Neural cell (in vitro differentiated cells): ENCODE measurements around the gene COA5. TPM values are rescaled to one million over a fixed set of nuclear protein-coding genes. Genes with fewer than 3 reads are reported as not detected.

Experiments used
- H2AFZ ChIP-seq: fragments of 200-600, 300-800 bp; sonication (generic), shearing (Covaris generic); 2 replicates; pipeline ENCODE4 v1.6.0; 2014; ENCODE audit warnings: low read depth, mild to moderate bottlenecking, antibody characterized with exemption, low read length, moderate library complexity
- H3F3A ChIP-seq: fragments of 200-600 bp; shearing (Covaris generic); 2 replicates; pipeline ENCODE4 v1.6.1; 2016; ENCODE audit warnings: mild to moderate bottlenecking, moderate library complexity, mixed read lengths, antibody characterized with exemption, low read length; ENCODE audit not compliant: insufficient read depth, poor library complexity, severe bottlenecking
- H3K27ac ChIP-seq: fragments of 200-600, 300-800 bp; sonication (generic), shearing (Covaris generic); 2 replicates; pipeline ENCODE4 v1.5.1; 2014; ENCODE audit warnings: mild to moderate bottlenecking, low read length, moderate library complexity
- H3K27me3 ChIP-seq: fragments of 300-800, 200-600 bp; sonication (generic), shearing (Covaris generic); 2 replicates; pipeline ENCODE4 v1.6.0; 2014; ENCODE audit warnings: mild to moderate bottlenecking, low read depth, low read length, moderate library complexity; ENCODE audit not compliant: insufficient read depth
- H3K36me3 ChIP-seq: fragments of 300-800, 200-600 bp; sonication (generic), shearing (Covaris generic); 2 replicates; pipeline ENCODE4 v1.5.1; 2014; ENCODE audit warnings: mild to moderate bottlenecking, antibody characterized with exemption, low read length, moderate library complexity; ENCODE audit not compliant: insufficient read depth
- H3K4me2 ChIP-seq: fragments of 300-800, 200-600 bp; sonication (generic), shearing (Covaris generic); 2 replicates; pipeline ENCODE4 v1.6.0; 2014; ENCODE audit warnings: mild to moderate bottlenecking, low read length
- H3K4me3 ChIP-seq: fragments of 300-800, 200-600 bp; sonication (generic), shearing (Covaris generic); 2 replicates; pipeline ENCODE4 v1.5.1; 2014; ENCODE audit warnings: mild to moderate bottlenecking, low read length, moderate library complexity
- H3K79me2 ChIP-seq: fragments of 200-600 bp; shearing (Covaris generic); replicated peaks from 2 replicates; pipeline ENCODE4 v1.6.0; 2014; ENCODE audit warnings: mild to moderate bottlenecking, low read length, moderate library complexity; ENCODE audit not compliant: insufficient read depth
- H3K9ac ChIP-seq: fragments of 300-800, 200-600 bp; sonication (generic), shearing (Covaris generic); 2 replicates; pipeline ENCODE4 v1.6.1; 2016; ENCODE audit warnings: mild to moderate bottlenecking, low read length, mixed read lengths
- H3K9me2 ChIP-seq: fragments of 200-600 bp; shearing (Covaris generic); 2 replicates; pipeline ENCODE4 v1.6.1; 2016; ENCODE audit warnings: mild to moderate bottlenecking, low read length, mixed read lengths; ENCODE audit not compliant: insufficient read depth
- H3K9me3 ChIP-seq: fragments of 200-600, 300-800 bp; sonication (generic), shearing (Covaris generic); 2 replicates; pipeline ENCODE4 v1.6.1; 2016; ENCODE audit warnings: mild to moderate bottlenecking, mixed run types, low read length, moderate library complexity, mixed read lengths
- H4K20me1 ChIP-seq: fragments of 200-600 bp; shearing (Covaris generic); 2 replicates; pipeline ENCODE4 v1.6.1; 2016; ENCODE audit warnings: mild to moderate bottlenecking, mixed run types; ENCODE audit not compliant: insufficient read depth
- CTCF ChIP-seq: fragments of 450-650 bp; IDR thresholded peaks from 2 replicates; pipeline ENCODE4 v1.5.1; 2014; ENCODE audit warnings: antibody characterized with exemption, mild to moderate bottlenecking, moderate library complexity; ENCODE audit not compliant: poor library complexity, severe bottlenecking
- EP300 ChIP-seq: fragments of 450-650 bp; conservative IDR thresholded peaks from 2 replicates; pipeline ENCODE4 v1.6.1; 2014; ENCODE audit warnings: antibody characterized with exemption, mild to moderate bottlenecking, moderate library complexity; ENCODE audit not compliant: poor library complexity, severe bottlenecking
- EZH2 ChIP-seq: fragments of 200-600, 300-800 bp; shearing (Covaris generic), sonication (generic); IDR thresholded peaks from 2 replicates; pipeline ENCODE4 v1.6.1; 2014; ENCODE audit warnings: antibody characterized with exemption, low read length, borderline replicate concordance, mild to moderate bottlenecking; ENCODE audit not compliant: insufficient read depth, poor library complexity, severe bottlenecking
- MXI1 ChIP-seq: fragments of 450-650 bp; conservative IDR thresholded peaks from 2 replicates; pipeline ENCODE4 v1.6.1; 2014; ENCODE audit warnings: antibody characterized with exemption, mild to moderate bottlenecking; ENCODE audit not compliant: poor library complexity, severe bottlenecking
- POLR2AphosphoS5 ChIP-seq: IDR thresholded peaks from 2 replicates; pipeline ENCODE4 v1.6.1; 2012
- RAD21 ChIP-seq: fragments of 450-650 bp; conservative IDR thresholded peaks from 2 replicates; pipeline ENCODE4 v1.6.1; 2014; ENCODE audit warnings: antibody characterized with exemption, mild to moderate bottlenecking, moderate library complexity
- SMC3 ChIP-seq: fragments of 450-650 bp; conservative IDR thresholded peaks from 2 replicates; pipeline ENCODE4 v1.6.1; 2014; ENCODE audit warnings: antibody characterized with exemption, mild to moderate bottlenecking, moderate library complexity; ENCODE audit not compliant: poor library complexity
- TAF1 ChIP-seq: IDR thresholded peaks from 2 replicates; pipeline ENCODE4 v1.6.1; 2012; ENCODE audit warnings: low read depth
- polyA plus RNA-seq: library from polyadenylated mRNA; depleted of rRNA; stranded (reverse); fragments of >200 nt; gene quantifications from 2 replicates; pipeline ENCODE4 v1.2.3, GENCODE V29; 2014
- TF ChIP-seq, protein P1 (sequence below): IDR thresholded peaks from 2 replicates; pipeline ENCODE4 v1.6.1; 2012; ENCODE audit warnings: borderline replicate concordance

Gene COA5
- polyA plus RNA-seq, 1 donor from 2014 or later: 160 TPM

DNA sequence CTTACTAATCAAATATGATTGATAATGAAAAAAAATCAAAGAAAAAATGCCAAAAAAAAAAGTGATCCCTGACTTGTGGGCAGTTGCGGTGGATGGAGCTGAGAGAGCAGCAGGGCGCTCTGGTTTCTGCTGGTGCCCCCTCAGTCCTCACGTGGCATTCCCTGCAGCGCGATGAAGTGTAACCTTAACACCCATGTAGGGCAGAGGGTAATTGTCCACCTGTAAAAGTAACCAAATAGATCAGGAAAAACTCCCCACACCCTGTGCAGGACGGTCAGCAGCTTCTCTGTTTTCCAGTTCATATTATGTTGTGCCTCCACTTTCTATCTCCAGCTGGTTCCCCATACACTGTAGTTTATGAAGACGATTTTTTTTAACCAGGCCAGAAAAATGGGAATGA lies 25.0 kb downstream of the COA5 start:
- Histone ChIP-seq H3K9me2 (no peaks in the 10 kb centered on the region), H2AFZ (no peak overlapping the region), H3K36me3 (no peaks in the 10 kb centered on the region), H3K4me3 (no peak overlapping the region), H3K79me2 (no peaks in the 10 kb centered on the region), H3K27ac (no peak overlapping the region), H3K9me3 (no peaks in the 10 kb centered on the region), H3K4me2 (no peak overlapping the region), H3K27me3 (no peaks in the 10 kb centered on the region), H4K20me1 (no peaks in the 10 kb centered on the region), H3K9ac (no peak overlapping the region), H3F3A (no peaks in the 10 kb centered on the region)
- no peak for TF ChIP-seq POLR2AphosphoS5
- no peak for TF ChIP-seq TAF1
- no peak for TF ChIP-seq CTCF
- no peak for TF ChIP-seq EZH2
- no peak for TF ChIP-seq SMC3
- TF ChIP-seq MXI1: no peak
- TF ChIP-seq, protein P1, sequence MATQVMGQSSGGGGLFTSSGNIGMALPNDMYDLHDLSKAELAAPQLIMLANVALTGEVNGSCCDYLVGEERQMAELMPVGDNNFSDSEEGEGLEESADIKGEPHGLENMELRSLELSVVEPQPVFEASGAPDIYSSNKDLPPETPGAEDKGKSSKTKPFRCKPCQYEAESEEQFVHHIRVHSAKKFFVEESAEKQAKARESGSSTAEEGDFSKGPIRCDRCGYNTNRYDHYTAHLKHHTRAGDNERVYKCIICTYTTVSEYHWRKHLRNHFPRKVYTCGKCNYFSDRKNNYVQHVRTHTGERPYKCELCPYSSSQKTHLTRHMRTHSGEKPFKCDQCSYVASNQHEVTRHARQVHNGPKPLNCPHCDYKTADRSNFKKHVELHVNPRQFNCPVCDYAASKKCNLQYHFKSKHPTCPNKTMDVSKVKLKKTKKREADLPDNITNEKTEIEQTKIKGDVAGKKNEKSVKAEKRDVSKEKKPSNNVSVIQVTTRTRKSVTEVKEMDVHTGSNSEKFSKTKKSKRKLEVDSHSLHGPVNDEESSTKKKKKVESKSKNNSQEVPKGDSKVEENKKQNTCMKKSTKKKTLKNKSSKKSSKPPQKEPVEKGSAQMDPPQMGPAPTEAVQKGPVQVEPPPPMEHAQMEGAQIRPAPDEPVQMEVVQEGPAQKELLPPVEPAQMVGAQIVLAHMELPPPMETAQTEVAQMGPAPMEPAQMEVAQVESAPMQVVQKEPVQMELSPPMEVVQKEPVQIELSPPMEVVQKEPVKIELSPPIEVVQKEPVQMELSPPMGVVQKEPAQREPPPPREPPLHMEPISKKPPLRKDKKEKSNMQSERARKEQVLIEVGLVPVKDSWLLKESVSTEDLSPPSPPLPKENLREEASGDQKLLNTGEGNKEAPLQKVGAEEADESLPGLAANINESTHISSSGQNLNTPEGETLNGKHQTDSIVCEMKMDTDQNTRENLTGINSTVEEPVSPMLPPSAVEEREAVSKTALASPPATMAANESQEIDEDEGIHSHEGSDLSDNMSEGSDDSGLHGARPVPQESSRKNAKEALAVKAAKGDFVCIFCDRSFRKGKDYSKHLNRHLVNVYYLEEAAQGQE: no peak
- TF ChIP-seq RAD21: no peak
- TF ChIP-seq EP300: no peak

DNA sequence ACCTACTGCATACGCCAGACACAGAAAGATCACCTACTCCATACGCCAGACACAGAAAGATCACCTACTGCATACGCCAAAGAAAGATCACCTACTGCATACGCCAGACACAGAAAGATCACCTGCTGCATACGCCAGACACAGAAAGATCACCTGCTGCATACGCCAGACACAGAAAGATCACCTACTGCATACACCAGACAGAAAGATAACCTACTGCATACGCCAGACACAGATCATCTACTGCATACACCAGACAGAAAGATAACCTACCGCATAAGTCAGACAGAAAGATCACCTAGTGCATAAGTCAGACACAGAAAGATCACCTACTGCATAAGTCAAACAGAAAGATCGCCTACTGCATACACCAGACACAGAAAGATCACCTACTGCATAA lies 25.8 kb downstream of the COA5 start:
- Histone ChIP-seq H3K9ac (no peak overlapping the region), H3K27ac (no peak overlapping the region), H3K27me3 (no peaks in the 10 kb centered on the region), H3K9me3 (no peaks in the 10 kb centered on the region), H3K79me2 (no peaks in the 10 kb centered on the region), H3K9me2 (no peaks in the 10 kb centered on the region), H2AFZ (no peak overlapping the region), H3K4me3 (no peak overlapping the region), H3K4me2 (no peak overlapping the region), H4K20me1 (no peaks in the 10 kb centered on the region), H3K36me3 (no peaks in the 10 kb centered on the region), H3F3A (no peaks in the 10 kb centered on the region)
- TF ChIP-seq SMC3: no peak
- no peak for TF ChIP-seq CTCF
- TF ChIP-seq, protein P1: no peak
- TF ChIP-seq TAF1: no peak
- no peak for TF ChIP-seq EZH2
- TF ChIP-seq EP300: no peak
- TF ChIP-seq POLR2AphosphoS5: no peak
- no peak for TF ChIP-seq RAD21
- TF ChIP-seq MXI1: no peak
